ENCODE data around the gene SIVA1. TPM values are rescaled to one million over a fixed set of nuclear protein-coding genes. Genes with fewer than 3 reads are reported as not detected.

Gene SIVA1
- total RNA-seq, 1 donor from 2014 or later: 47.9 TPM

GRCh38 chr14:104710071-104710735 lies 42.7 kb upstream of the SIVA1 start:
- DNase-seq (no peak), ATAC-seq (ENCODE audit: low read depth) (no peak)
- POLR2A ChIA-PET: interaction anchor here (0.9 to 1.3 kb wide), 2 partner anchors 13 to 14 kb away, joined by 4 read pairs; partner anchors contain the start of gene ADSS1
- peaks cover 3% of the 10 kb centered on the region for H3K4me1 Mint-ChIP-seq
- H3K27ac Mint-ChIP-seq: no peak overlapping the region
- intact Hi-C loops (cut with micrococcal nuclease): no loop called here
- CTCF ChIA-PET: interaction anchor here (1.6 to 2.3 kb wide), 3 partner anchors 45 to 59 kb away, joined by 7 to 12 read pairs (median 11); no protein-coding TSS in a partner anchor
- no peaks in the 10 kb centered on the region for H3K9me3 Mint-ChIP-seq
- H3K27me3 Mint-ChIP-seq: no peaks in the 10 kb centered on the region
- no peak overlapping the region for H3K4me3 Mint-ChIP-seq
- TF ChIP-seq CTCF (IDR thresholded peaks at IDR 0.05): no peak
- peaks cover 22% of the 10 kb centered on the region for H3K36me3 Mint-ChIP-seq (ENCODE audit: low read depth)

- Mint-ChIP-seq H3K27ac (no peak overlapping the region), H3K36me3 (ENCODE audit: low read depth) (peaks cover 39% of the 10 kb centered on the region), H3K4me1 (peaks cover 3% of the 10 kb centered on the region), H3K9me3 (no peaks in the 10 kb centered on the region), H3K4me3 (no peak overlapping the region), H3K27me3 (no peaks in the 10 kb centered on the region)
- DNase-seq (no peak), ATAC-seq (ENCODE audit: low read depth) (no peak)
- ChIA-PET POLR2A (no interaction called here), CTCF (no interaction called here)
- intact Hi-C loops (cut with micrococcal nuclease): no loop called here
- TF ChIP-seq CTCF (IDR thresholded peaks at IDR 0.05): no peak
These were observed 39.8 kb upstream of the SIVA1 start for GRCh38 chr14:104712881-104713734.

- ChIA-PET CTCF (no interaction called here), POLR2A (no interaction called here)
- DNase-seq (no peak), ATAC-seq (ENCODE audit: low read depth) (no peak)
- H3K36me3 Mint-ChIP-seq (ENCODE audit: low read depth): peaks cover 37% of the 10 kb centered on the region
- H3K4me1 Mint-ChIP-seq: no peaks in the 10 kb centered on the region
- H3K4me3 Mint-ChIP-seq: no peak overlapping the region
- H3K9me3 Mint-ChIP-seq: no peaks in the 10 kb centered on the region
- intact Hi-C loops (cut with micrococcal nuclease): no loop called here
- no peak for TF ChIP-seq CTCF (IDR thresholded peaks at IDR 0.05)
- no peak overlapping the region for H3K27ac Mint-ChIP-seq
- no peaks in the 10 kb centered on the region for H3K27me3 Mint-ChIP-seq
These were observed 38.9 kb upstream of the SIVA1 start for GRCh38 chr14:104714066-104714465.

- CTCF ChIA-PET: no interaction called here
These were observed 38.3 kb upstream of the SIVA1 start for GRCh38 chr14:104714681-104715080.

More at GRCh38 chr14:104714681-104715080, 38.3 kb upstream of the SIVA1 start:
- Mint-ChIP-seq H3K4me1 (no peaks in the 10 kb centered on the region), H3K27ac (no peak overlapping the region), H3K9me3 (no peaks in the 10 kb centered on the region), H3K36me3 (ENCODE audit: low read depth) (peaks cover 40% of the 10 kb centered on the region), H3K4me3 (no peak overlapping the region), H3K27me3 (no peaks in the 10 kb centered on the region)
- DNase-seq (no peak), ATAC-seq (ENCODE audit: low read depth) (no peak)
- POLR2A ChIA-PET: no interaction called here
- intact Hi-C loops (cut with micrococcal nuclease): no loop called here
- no peak for TF ChIP-seq CTCF (IDR thresholded peaks at IDR 0.05)
